ENCODE measurements around the gene SLC25A14.

SLC25A14 gene

GRCh38 chrX:130414800-130415199, 75.1 kb downstream of the SLC25A14 start:
- Mint-ChIP-seq H3K27me3 (no peaks in the 10 kb centered on the region), H3K4me3 (no peak overlapping the region), H3K27ac (no peak overlapping the region), H3K36me3 (peaks cover 29% of the 10 kb centered on the region), H3K4me1 (no peaks in the 10 kb centered on the region), H3K9me3 (no peaks in the 10 kb centered on the region)
- ATAC-seq, result no peak

GRCh38 chrX:130415201-130415600, 75.5 kb downstream of the SLC25A14 start:
- no peak overlapping the region for H3K4me3 Mint-ChIP-seq
- H3K27ac Mint-ChIP-seq, result no peak overlapping the region
- H3K27me3 Mint-ChIP-seq, result no peaks in the 10 kb centered on the region
- peaks cover 26% of the 10 kb centered on the region for H3K36me3 Mint-ChIP-seq
- ATAC-seq, result no peak
- no peaks in the 10 kb centered on the region for H3K9me3 Mint-ChIP-seq
- no peaks in the 10 kb centered on the region for H3K4me1 Mint-ChIP-seq

- Mint-ChIP-seq H3K27ac (no peak overlapping the region), H3K27me3 (no peaks in the 10 kb centered on the region), H3K9me3 (no peaks in the 10 kb centered on the region), H3K4me1 (no peaks in the 10 kb centered on the region), H3K4me3 (no peak overlapping the region), H3K36me3 (peaks cover 19% of the 10 kb centered on the region)
- no peak for ATAC-seq
Measured at GRCh38 chrX:130416785-130417184, 77.1 kb downstream of the SLC25A14 start.

GRCh38 chrX:130418066-130418465, 78.3 kb downstream of the SLC25A14 start:
- Mint-ChIP-seq H3K27me3 (no peaks in the 10 kb centered on the region), H3K4me1 (no peaks in the 10 kb centered on the region), H3K27ac (no peak overlapping the region), H3K4me3 (no peak overlapping the region), H3K36me3 (peaks cover 11% of the 10 kb centered on the region), H3K9me3 (no peaks in the 10 kb centered on the region)
- ATAC-seq, result no peak

GRCh38 chrX:130418740-130419139, 79.0 kb downstream of the SLC25A14 start:
- no peaks in the 10 kb centered on the region for H3K27me3 Mint-ChIP-seq
- H3K36me3 Mint-ChIP-seq, result peaks cover 11% of the 10 kb centered on the region
- H3K4me1 Mint-ChIP-seq, result no peaks in the 10 kb centered on the region
- H3K27ac Mint-ChIP-seq, result no peak overlapping the region
- no peak for ATAC-seq
- H3K9me3 Mint-ChIP-seq, result no peaks in the 10 kb centered on the region
- no peak overlapping the region for H3K4me3 Mint-ChIP-seq

- Mint-ChIP-seq H3K27me3 (no peaks in the 10 kb centered on the region), H3K27ac (no peak overlapping the region), H3K4me1 (no peaks in the 10 kb centered on the region), H3K36me3 (peaks cover 8% of the 10 kb centered on the region), H3K4me3 (no peak overlapping the region), H3K9me3 (no peaks in the 10 kb centered on the region)
- no peak for ATAC-seq
Measured at GRCh38 chrX:130419263-130419662, 79.5 kb downstream of the SLC25A14 start.
